ENCODE results near the gene OSER1.

DNA sequence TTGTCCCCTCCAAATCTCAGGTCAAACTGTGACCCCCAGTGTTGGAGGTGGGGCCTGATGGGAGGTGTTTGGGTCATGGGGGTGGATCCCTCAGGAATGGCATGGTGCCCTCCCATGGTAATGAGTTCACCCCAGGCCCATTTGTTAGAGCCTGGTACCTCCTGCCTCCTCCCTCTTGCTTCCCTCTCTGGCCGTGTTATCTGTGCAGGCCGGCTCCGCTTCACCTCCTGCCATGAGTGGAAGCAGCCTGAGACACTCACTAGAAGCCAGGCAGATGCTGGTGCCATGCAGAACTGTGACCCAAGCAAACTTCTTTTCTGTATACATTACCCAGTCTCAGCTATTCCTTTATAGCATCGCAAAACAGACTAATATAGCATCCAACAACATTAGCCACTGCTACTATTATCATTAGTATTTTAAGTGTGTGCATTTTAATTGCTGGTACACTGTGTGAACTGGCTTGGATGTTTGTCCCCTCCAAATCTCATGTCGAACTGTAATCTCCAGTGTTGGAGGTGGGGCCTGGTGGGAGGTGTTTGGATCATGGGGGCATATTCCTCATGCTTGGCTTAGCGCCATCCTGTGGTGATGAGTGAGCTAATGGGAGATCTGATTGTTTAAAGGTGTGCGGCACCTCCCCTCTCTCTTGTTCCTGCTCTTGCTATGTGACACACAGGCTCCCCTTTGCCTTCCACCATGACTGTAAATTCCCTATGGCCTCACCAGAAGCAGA lies 12.2 kb upstream of the OSER1 start:
- TF ChIP-seq, protein P1, sequence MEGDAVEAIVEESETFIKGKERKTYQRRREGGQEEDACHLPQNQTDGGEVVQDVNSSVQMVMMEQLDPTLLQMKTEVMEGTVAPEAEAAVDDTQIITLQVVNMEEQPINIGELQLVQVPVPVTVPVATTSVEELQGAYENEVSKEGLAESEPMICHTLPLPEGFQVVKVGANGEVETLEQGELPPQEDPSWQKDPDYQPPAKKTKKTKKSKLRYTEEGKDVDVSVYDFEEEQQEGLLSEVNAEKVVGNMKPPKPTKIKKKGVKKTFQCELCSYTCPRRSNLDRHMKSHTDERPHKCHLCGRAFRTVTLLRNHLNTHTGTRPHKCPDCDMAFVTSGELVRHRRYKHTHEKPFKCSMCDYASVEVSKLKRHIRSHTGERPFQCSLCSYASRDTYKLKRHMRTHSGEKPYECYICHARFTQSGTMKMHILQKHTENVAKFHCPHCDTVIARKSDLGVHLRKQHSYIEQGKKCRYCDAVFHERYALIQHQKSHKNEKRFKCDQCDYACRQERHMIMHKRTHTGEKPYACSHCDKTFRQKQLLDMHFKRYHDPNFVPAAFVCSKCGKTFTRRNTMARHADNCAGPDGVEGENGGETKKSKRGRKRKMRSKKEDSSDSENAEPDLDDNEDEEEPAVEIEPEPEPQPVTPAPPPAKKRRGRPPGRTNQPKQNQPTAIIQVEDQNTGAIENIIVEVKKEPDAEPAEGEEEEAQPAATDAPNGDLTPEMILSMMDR (IDR thresholded peaks at IDR 0.05; ENCODE audit: borderline replicate concordance, extremely low read depth, low read length, poor library complexity, severe bottlenecking): peak; percentile 19
- no peak for TF ChIP-seq EZH2 (IDR thresholded peaks at IDR 0.05; ENCODE audit: borderline replicate concordance, low read depth, low read length, severe bottlenecking)
